ENCODE measurements around the gene SEZ6.

Gene SEZ6

DNA sequence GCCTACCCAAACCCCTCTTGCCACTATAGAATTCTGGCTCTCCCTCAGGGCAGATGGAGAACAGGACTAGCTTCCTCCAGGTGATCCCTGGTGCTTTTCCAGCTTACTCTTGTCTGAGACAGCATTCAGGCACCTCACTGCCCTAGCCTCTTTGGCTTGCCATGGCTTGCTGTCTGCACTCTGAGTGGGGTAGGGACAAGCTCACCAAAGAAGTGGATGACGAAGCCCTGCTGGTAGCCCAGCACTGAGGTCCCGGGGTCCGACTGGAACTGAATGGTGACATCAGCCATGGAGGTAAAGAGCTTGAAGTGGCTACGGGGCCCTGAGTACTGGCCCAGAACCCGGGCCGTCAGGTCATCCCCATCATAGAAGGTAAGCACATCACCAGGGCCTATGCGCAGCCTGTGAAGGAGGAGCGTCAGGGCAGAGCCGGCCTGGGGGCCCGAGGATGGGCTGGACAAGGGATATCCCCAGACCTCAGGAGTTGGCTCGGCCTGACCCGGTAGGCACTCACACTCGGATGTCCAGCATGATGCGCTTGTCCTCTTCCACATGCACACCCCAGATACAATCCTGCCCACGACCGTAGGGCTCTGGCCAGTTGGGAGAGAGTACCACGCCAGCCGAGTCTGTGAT lies 46.9 kb downstream of the SEZ6 start:
- Histone ChIP-seq H3K9me3 (ENCODE audit: control insufficient read depth, low read length) (no peaks in the 10 kb centered on the region), H3K27ac (ENCODE audit: low read depth, low read length, severe bottlenecking) (no peak overlapping the region), H3K4me1 (ENCODE audit: control insufficient read depth, insufficient read depth, low read length, poor library complexity, severe bottlenecking) (no peaks in the 10 kb centered on the region), H3K4me3 (ENCODE audit: extremely low read depth, insufficient read depth, low read length, poor library complexity, severe bottlenecking) (no peak overlapping the region), H3K36me3 (ENCODE audit: control insufficient read depth, insufficient read depth, low read length) (no peaks in the 10 kb centered on the region)
- 94% methylated on average over 10 to 18 of the region's 18 CpGs for WGBS, 2 experiments (ENCODE audit: insufficient coverage in 2 of 2)

DNA sequence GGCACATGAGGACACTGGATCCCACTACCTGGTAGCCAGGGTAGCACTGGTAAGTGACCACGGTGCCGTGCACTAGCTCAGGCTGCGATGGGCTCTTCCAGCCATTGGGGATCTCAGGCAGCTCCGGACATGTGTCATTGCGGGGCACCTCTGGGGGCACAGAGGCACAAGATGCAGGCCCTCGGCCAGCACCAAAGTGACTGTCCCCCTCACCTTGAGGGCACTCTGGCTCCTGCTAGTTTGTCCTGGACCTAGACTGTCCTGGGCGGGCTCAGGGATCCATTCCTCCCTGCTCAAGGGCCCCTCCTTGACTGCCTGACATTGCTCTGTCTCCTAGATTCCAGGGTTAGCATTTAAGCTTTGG lies 47.9 kb downstream of the SEZ6 start:
- Histone ChIP-seq H3K9me3 (ENCODE audit: control insufficient read depth, low read length) (no peaks in the 10 kb centered on the region), H3K4me3 (ENCODE audit: extremely low read depth, insufficient read depth, low read length, poor library complexity, severe bottlenecking) (no peak overlapping the region)
- whole genome bisulfite sequencing, 2 experiments (ENCODE audit: insufficient coverage in 2 of 2): 87 to 92% methylated on average over 6 to 7 of the region's 7 CpGs

GRCh38 chr17:28957277-28957991 lies 48.4 kb downstream of the SEZ6 start:
- H3K27ac ChIP-seq (ENCODE audit: low read depth, low read length, severe bottlenecking): no peak overlapping the region
- no peak overlapping the region for H3K4me3 ChIP-seq (ENCODE audit: extremely low read depth, insufficient read depth, low read length, poor library complexity, severe bottlenecking)
- 86 to 96% methylated on average over 6 to 11 of the region's 13 CpGs for WGBS, 2 experiments (ENCODE audit: insufficient coverage in 2 of 2)
- no peaks in the 10 kb centered on the region for H3K36me3 ChIP-seq (ENCODE audit: control insufficient read depth, insufficient read depth, low read length)
- H3K4me1 ChIP-seq (ENCODE audit: control insufficient read depth, insufficient read depth, low read length, poor library complexity, severe bottlenecking): no peaks in the 10 kb centered on the region
- H3K9me3 ChIP-seq (ENCODE audit: control insufficient read depth, low read length): no peaks in the 10 kb centered on the region

More for the DNA sequence above, 47.9 kb downstream of the SEZ6 start:
- Histone ChIP-seq H3K4me1 (ENCODE audit: control insufficient read depth, insufficient read depth, low read length, poor library complexity, severe bottlenecking) (no peaks in the 10 kb centered on the region), H3K27ac (ENCODE audit: low read depth, low read length, severe bottlenecking) (no peak overlapping the region), H3K36me3 (ENCODE audit: control insufficient read depth, insufficient read depth, low read length) (no peaks in the 10 kb centered on the region)

- 92 to 94% methylated on average over 3 of the region's 3 CpGs for WGBS, 2 experiments (ENCODE audit: insufficient coverage in 2 of 2)
- Histone ChIP-seq H3K4me3 (ENCODE audit: extremely low read depth, insufficient read depth, low read length, poor library complexity, severe bottlenecking) (no peak overlapping the region), H3K27ac (ENCODE audit: low read depth, low read length, severe bottlenecking) (no peak overlapping the region), H3K9me3 (ENCODE audit: control insufficient read depth, low read length) (no peaks in the 10 kb centered on the region), H3K36me3 (ENCODE audit: control insufficient read depth, insufficient read depth, low read length) (no peaks in the 10 kb centered on the region), H3K4me1 (ENCODE audit: control insufficient read depth, insufficient read depth, low read length, poor library complexity, severe bottlenecking) (no peaks in the 10 kb centered on the region)
Measured at GRCh38 chr17:28956861-28957260, 49.0 kb downstream of the SEZ6 start.

DNA sequence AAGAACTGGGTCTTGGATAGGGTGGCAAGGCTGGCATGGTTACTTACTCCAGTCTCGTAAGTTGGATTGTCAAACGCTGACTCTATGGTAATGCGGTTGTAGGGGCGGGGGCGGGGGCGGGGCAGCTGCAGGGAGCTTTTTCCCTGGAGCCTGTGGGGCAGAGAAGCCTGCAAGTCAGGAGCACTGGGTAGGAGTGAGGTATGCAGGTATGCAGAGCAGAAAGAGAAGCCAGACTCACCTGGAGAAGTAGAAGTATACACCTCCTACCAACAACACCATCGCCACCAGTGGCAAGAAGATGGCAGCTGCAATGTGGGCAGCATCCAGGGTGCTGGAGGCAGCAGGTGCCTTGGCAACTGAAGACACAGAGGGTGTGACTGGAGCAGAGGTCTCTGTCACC lies 49.7 kb downstream of the SEZ6 start:
- Histone ChIP-seq H3K4me1 (ENCODE audit: control insufficient read depth, insufficient read depth, low read length, poor library complexity, severe bottlenecking) (no peaks in the 10 kb centered on the region), H3K36me3 (ENCODE audit: control insufficient read depth, insufficient read depth, low read length) (no peaks in the 10 kb centered on the region), H3K27ac (ENCODE audit: low read depth, low read length, severe bottlenecking) (no peak overlapping the region), H3K9me3 (ENCODE audit: control insufficient read depth, low read length) (no peaks in the 10 kb centered on the region), H3K4me3 (ENCODE audit: extremely low read depth, insufficient read depth, low read length, poor library complexity, severe bottlenecking) (no peak overlapping the region)
- 62% methylated on average over 6 of the region's 7 CpGs; no CpG with 5 or more reads in 1 of the 2 experiments for WGBS, 2 experiments (ENCODE audit: insufficient coverage in 2 of 2)

- Histone ChIP-seq H3K4me1 (ENCODE audit: control insufficient read depth, insufficient read depth, low read length, poor library complexity, severe bottlenecking) (no peaks in the 10 kb centered on the region), H3K27ac (ENCODE audit: low read depth, low read length, severe bottlenecking) (no peak overlapping the region), H3K4me3 (ENCODE audit: extremely low read depth, insufficient read depth, low read length, poor library complexity, severe bottlenecking) (no peak overlapping the region), H3K36me3 (ENCODE audit: control insufficient read depth, insufficient read depth, low read length) (no peaks in the 10 kb centered on the region), H3K9me3 (ENCODE audit: control insufficient read depth, low read length) (no peaks in the 10 kb centered on the region)
- WGBS, 2 experiments (ENCODE audit: insufficient coverage in 2 of 2): 89 to 95% methylated on average over 3 of the region's 5 CpGs
Measured at GRCh38 chr17:28955408-28955807, 50.4 kb downstream of the SEZ6 start.

GRCh38 chr17:28954886-28955285 lies 50.9 kb downstream of the SEZ6 start:
- no peaks in the 10 kb centered on the region for H3K9me3 ChIP-seq (ENCODE audit: control insufficient read depth, low read length)
- H3K4me1 ChIP-seq (ENCODE audit: control insufficient read depth, insufficient read depth, low read length, poor library complexity, severe bottlenecking): no peaks in the 10 kb centered on the region
- no peak overlapping the region for H3K4me3 ChIP-seq (ENCODE audit: extremely low read depth, insufficient read depth, low read length, poor library complexity, severe bottlenecking)
- H3K27ac ChIP-seq (ENCODE audit: low read depth, low read length, severe bottlenecking): no peak overlapping the region
- WGBS, 2 experiments (ENCODE audit: insufficient coverage in 2 of 2): 92 to 100% methylated on average over 1 of the region's 2 CpGs
- H3K36me3 ChIP-seq (ENCODE audit: control insufficient read depth, insufficient read depth, low read length): no peaks in the 10 kb centered on the region

- Histone ChIP-seq H3K9me3 (ENCODE audit: control insufficient read depth, low read length) (no peaks in the 10 kb centered on the region), H3K4me1 (ENCODE audit: control insufficient read depth, insufficient read depth, low read length, poor library complexity, severe bottlenecking) (no peaks in the 10 kb centered on the region), H3K27ac (ENCODE audit: low read depth, low read length, severe bottlenecking) (no peak overlapping the region), H3K36me3 (ENCODE audit: control insufficient read depth, insufficient read depth, low read length) (peaks cover 3% of the 10 kb centered on the region), H3K4me3 (ENCODE audit: extremely low read depth, insufficient read depth, low read length, poor library complexity, severe bottlenecking) (no peak overlapping the region)
- 37 to 63% methylated on average over 4 to 5 of the region's 5 CpGs for WGBS, 2 experiments (ENCODE audit: insufficient coverage in 2 of 2)
Measured at GRCh38 chr17:28953444-28954118, 52.3 kb downstream of the SEZ6 start.

DNA sequence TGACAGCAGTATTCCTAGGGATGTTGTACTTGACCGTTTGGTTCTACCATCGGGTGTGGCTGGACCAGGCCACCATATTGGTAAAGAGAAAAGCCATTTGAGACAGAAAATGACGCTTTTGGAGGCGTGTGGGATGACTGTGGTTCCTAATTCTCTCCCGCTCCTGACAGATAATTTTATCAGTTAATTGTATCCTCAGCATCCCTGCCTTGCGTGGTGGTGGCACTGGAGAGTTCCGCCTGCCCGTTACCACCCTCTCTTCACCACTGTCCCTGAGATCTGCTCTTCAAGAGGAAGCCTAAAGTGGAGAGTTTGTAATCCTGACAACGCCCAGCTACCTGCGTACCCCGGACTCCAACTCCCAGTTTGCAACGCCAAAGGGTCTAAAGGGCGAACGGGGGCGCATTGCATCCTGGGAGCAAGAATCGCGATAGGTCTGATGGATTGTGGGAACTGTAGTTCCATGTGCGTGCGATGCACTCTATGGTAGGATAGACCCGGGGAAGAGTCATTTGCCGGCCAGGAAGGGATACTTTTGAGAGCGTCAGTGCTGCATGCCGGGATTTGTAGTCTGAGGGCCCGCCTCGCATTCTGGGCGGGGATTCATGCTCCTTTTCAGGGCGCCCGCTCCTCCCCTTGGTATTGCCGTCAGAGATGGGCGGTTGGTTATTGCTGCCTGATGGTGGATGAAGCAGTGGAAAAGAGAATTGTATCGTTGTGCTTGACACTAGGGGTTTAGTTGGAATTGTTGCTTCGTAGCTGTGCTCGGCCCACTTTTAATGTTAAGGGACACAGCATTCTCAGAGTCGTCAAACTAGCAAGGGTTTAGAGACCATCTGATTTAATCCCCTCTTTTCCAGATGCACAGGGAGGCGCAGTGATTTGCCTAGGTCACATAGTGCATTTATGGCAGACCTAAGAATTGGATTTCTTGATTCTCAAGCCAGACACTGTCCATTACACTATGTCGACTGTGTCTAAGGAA lies 53.5 kb downstream of the SEZ6 start:
- Histone ChIP-seq H3K9me3 (ENCODE audit: control insufficient read depth, low read length) (no peaks in the 10 kb centered on the region), H3K36me3 (ENCODE audit: control insufficient read depth, insufficient read depth, low read length) (peaks cover 15% of the 10 kb centered on the region), H3K4me1 (ENCODE audit: control insufficient read depth, insufficient read depth, low read length, poor library complexity, severe bottlenecking) (peaks cover 10% of the 10 kb centered on the region), H3K27ac (ENCODE audit: low read depth, low read length, severe bottlenecking) (peak overlapping the region; percentile 94), H3K4me3 (ENCODE audit: extremely low read depth, insufficient read depth, low read length, poor library complexity, severe bottlenecking) (peak overlapping the region; percentile 84)
- 13% methylated on average over 25 to 34 of the region's 36 CpGs for WGBS, 2 experiments (ENCODE audit: insufficient coverage in 2 of 2)

GRCh38 chr17:28951428-28951990 lies 54.3 kb downstream of the SEZ6 start, which contains the start of gene PHF12:
Gene PHF12 (minus strand): TSS chr17:28951518. CDS start chr17:28950960, 558 bp downstream.
- Histone ChIP-seq H3K27ac (ENCODE audit: low read depth, low read length, severe bottlenecking) (peak within 1 kb of the TSS; percentile 94), H3K4me1 (ENCODE audit: control insufficient read depth, insufficient read depth, low read length, poor library complexity, severe bottlenecking) (peaks cover 10% of the 10 kb centered on the region), H3K4me3 (ENCODE audit: extremely low read depth, insufficient read depth, low read length, poor library complexity, severe bottlenecking) (peak within 1 kb of the TSS; percentile 84), H3K9me3 (ENCODE audit: control insufficient read depth, low read length) (no peaks in the 10 kb centered on the region), H3K36me3 (ENCODE audit: control insufficient read depth, insufficient read depth, low read length) (peaks cover 23% of the 10 kb centered on the region)
- 0% methylated on average over 36 to 41 of the region's 51 CpGs for WGBS, 2 experiments (ENCODE audit: insufficient coverage in 2 of 2)

Data from mesodermal cell (in vitro differentiated cells).